Stimulated activated CD4-positive, alpha-beta T cell treated with anti-CD3 and anti-CD28 coated beads, Interleukin-4, amount 100 ng/mL, for 48 hours (primary cell): Measurements from ENCODE around the gene TPM1.

Experiments used
- DNase-seq, 2 donors: peaks; one replicate each; pipeline ENCODE4 v3.0.0-alpha.2; 2020; ENCODE audit warnings: low read depth in 2 of 2

The TPM1 gene

DNA sequence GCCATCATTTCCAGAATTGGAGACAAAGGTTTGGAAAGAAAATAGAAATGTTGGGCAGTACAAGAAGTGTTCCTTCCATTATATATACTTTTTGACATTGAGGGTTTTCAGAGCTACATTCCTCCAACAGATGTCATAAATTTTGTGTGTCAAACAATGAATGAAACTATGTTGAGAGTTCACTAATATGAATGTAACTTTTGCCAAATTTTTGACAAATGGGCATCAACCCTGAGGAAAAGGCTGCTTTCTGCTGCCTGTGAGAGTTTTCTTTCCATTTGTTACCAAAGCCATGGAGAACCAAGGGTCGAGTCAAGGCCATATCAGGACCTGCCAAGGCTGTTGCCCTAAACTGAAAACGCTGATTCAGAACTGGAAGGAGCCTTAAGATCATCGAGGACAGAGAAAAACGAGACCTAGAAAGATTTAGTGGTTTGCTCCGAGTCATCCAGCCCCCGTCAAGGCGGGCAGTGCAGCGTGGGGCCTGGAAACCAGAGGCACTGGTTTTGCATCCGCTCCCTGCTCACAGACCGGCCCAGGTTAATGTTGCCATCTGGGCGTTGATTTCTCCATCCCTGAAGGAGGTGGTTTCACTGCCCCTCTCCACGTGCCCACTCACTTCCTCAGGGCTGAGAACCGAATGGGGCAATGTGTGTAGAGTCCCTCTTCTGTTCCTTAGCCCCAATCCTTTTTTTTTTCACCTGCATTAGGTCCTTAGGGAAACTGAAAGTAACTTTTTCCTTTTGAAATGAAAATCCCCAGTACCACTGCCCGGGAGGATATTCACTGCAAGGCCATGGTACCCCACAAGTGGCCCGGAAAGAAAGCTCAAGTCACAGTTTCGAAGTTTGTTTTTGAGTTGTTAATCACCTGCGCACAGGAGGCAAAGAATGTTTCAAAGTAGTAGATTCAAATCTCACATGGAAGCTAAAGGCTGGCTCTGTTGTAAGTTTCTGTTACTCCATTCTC lies 32.8 kb downstream of the TPM1 start:
- DNase-seq = no peak

DNA sequence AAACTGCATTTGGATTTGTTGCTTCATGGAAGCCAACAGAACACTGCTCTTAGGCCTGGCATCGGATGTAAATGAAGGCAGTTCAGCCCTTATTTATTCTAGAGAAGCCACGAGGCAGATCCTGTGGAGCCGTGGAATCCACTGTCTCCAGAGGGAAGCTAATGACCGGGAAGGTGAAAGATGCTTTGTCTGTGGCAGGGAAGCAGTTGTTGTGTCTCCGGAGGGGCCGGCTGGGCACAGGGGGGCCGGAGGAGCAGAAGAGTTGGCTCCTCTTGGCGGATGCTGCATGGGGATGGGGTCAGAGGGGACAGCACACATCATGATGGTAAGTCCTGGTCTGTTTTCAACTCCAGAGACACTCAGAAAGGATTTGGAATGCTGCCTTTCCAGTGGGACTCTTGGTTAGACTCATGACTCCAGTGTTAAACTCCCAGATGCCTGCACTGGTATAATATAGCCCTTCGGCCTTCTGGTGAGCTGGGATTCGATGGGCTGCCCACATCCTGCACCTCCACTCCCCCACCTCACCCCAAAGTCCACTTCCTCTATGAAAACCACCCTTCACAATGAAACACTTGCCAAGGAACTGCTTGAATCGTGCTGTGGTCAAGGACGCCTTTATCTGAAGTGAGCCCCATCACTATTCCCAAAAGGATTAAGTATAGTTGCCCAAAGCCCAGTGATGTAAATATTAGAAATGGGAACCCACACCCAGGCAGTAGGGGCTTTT lies 33.6 kb downstream of the TPM1 start:
- DNase-seq = no peak

DNA sequence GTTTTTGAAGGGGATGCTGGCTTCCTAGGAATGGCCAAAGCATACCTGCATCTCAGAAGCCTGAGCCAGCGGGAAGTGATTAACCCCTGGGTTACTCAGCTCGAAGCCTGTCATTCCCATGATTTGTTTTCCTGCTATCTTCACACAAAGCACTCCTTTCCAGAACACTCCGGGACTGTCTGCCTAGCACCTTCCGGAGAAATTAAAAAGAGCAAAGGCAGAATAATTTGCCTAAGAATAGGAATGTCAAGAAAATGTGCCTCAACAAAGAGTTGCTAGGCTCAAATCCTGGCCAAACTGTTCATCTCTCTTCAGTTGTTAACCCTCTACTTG lies 34.1 kb downstream of the TPM1 start:
- no peak for DNase-seq

DNA sequence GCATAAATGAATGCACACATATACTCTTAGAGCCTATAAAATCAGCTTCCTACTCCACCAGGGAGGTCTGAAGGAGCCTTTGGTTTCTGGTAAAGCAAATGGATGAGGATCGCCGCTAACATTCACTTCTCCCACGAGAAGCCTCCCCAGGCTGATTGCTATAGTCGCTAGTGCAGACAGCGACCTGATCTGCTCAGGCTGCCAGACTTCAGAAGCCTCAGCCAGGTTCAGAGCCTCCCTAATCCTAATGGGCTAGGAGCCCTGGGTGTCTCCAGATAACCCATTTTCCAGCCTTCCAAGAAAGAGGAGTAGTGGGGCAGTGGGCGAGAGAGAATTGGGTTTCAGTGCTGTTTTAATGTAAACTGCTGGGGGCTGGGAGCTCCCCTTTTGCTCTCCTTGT lies 35.4 kb downstream of the TPM1 start:
- no peak for DNase-seq

DNA sequence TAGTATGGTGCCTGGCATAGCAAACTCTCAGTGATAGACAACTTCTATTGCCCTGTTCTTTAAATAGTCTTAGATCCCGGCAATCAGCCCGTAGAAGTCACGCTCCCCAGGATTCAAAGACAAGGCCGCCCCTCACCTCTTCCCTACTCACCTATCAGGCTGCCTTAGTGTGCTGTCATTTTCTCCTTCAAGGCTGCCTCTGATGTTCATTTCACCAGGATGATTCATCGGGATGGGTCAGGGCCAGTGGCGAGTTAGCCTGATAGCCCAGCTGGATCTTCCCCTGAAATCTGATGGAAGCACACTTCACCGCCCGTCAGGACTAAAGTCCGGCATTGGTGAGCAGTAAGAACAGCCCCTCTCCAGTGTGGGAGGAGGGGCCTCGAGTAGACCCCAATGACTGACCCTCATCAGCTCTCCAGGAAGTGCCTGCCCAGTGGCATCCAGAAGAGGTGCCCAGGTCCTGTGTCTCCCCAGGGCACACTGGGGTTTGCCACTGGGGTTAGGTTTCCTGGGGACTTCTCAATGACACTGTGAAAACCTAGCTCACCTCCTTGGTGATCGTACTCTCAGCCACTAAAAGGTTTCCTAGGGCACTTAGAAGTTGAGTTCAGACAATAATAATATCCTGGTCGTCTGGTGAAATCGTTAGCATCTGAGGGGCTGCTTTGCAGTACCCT lies 37.5 kb downstream of the TPM1 start:
- no peak for DNase-seq

DNA sequence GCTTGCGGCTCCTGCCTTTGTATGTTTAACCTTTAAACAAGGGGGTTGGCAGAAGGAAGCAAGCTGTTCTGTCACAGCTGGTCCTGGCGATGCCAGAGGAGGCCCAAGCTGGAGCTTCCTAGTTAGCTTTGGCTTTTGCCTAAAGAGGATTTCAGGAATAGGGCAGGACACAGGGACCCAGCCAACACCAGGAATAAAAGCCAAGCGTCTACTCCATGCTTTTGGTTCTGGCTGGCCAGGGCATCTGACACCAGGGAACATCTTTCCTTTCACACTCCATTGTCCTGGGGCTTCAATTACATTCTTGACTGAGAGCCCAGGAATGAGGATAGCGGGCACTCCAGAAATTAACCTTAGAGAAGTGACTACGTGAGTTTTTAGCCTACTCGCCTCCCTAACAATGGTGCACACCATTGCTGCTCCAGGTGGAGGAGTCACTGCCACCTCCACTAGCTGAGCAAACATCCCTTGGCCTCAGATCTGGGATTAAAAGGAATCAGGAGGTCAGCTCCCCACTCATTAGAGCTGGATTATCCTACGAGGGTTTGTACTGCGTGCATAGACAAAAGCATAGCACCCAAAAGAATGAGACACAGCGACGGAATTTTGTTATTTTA lies 38.2 kb downstream of the TPM1 start:
- DNase-seq = no peak

DNA sequence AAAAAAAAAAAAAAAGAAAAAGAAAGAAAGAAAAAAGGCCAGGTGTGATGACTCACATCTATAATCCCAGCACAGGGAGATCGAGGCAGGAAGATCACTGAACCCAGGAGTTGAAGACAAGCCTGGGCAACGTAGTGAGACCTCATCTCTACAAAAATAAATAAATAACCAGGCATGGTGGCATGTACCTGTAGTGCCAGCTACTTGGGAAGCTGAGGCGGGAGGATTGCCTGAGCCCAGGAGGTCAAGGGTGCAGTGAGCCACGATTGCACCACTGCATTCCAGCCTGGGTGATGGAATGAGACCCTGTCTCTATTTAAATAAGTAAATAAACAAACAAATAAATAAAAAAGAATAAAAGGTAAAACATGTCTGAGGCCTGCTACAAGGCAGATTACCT lies 39.8 kb downstream of the TPM1 start:
- DNase-seq = no peak

DNA sequence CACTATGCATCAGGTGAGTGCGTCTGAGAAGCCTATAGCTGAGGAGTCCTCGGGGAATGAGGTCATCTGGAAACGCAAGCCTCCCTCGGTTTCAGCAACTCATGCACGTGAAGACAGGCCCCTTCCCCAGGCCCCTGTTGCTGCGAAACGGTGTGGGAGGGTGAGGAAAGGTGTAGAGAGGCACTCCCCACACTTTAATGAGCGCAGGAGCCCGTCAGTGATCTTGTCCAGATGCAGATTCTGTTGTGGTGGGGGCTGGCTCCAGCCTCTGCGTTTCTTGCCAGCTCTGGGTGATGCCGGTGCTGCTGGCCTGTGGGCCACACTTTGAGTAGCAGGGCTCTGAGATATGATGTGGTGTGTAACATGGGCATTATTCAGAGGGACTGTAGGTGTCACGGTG lies 40.5 kb downstream of the TPM1 start:
- no peak for DNase-seq

DNA sequence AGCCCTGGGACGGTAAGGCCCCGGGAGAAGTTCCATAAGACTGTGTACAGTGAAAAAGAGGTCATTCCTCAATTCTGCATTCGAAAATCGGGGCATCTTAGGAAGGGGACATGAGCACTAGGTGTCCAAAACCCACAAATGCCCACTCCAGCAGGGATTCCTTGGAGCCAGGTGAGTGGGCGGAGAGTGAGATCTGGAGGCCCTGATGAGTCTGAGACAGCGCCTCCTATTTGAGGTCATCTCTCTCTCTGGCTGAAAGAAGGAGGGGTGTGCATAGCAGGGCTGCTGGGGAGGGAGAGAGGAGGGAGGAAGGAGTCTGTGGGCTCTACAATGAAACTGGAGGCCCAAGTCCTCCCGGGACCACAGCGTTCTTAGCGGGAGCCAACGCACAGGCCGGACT lies 41.0 kb downstream of the TPM1 start:
- no peak for DNase-seq

DNA sequence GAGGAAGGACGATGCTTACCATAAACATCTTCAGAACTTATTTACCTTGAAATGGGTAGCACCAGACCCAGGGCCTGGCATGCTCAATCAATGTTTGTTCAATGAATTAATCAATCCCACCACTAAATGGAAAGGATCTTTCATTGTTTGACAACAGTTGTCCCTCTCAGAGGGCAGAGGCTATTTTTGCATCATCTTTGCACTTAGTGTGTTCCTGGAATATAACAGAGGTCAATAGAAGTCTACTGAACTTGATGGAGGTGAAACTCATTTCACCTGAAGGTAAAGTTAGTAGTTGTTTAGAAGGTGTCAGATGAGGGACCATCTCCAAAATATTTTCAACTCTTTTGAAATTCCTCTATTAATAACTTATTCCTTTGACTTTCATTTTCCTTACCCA lies 42.3 kb downstream of the TPM1 start:
- no peak for DNase-seq

DNA sequence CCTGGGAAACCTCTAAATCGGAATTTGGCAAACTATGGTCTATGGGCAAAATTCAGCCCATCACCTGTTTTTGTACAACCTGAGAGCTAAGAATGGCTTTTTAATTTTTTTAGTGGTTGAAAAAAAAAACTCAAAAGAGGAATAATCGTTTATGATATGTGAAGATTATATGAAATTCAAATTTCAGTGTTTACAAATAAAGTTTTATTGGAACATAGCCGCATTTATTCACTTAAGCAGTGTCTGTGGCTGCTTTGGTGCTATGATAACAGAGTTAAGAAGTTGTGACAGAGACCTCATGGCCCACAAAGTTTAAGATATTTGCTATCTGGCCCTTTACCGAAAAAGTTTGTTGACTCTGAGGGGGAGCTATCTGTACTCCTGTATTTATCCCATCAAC lies 42.7 kb downstream of the TPM1 start:
- no peak for DNase-seq

DNA sequence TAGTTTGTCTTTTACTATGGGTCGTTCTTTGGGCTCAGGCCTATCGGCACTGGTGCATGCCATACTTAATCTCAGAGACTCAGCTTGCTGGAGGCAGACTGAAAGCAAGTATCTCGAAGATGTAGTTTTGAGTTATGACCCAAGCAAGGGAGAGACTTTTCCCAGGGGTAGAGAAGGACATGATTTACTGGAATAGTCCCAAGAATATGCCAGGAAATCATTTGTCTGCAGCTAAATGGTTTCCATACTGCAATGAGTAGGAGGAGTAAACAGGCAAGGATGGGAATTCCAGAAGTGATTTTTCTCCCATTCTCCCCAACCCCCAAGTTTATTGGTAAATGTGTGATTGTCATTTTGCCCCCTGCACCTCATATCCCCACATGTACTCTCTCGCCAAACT lies 43.7 kb downstream of the TPM1 start:
- DNase-seq = no peak

DNA sequence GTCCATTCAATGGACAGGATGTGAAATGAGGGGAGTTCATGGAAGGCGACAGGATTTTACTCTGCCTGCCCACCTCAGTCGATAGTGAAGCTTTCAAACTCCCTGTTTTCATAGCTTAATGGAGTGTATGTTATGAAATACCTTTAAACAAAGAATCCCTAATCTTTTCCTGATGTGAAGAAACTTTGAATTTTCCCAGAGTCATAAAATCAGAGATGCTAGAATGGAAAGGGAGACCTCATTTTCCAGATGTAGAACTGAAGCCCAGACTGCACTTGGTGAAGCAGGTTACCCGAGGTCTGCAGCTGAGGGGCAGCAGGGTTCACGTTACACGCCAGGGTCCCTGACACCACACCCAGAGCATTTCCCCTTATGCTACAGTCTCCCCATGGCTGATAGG lies 44.4 kb downstream of the TPM1 start:
- no peak for DNase-seq

DNA sequence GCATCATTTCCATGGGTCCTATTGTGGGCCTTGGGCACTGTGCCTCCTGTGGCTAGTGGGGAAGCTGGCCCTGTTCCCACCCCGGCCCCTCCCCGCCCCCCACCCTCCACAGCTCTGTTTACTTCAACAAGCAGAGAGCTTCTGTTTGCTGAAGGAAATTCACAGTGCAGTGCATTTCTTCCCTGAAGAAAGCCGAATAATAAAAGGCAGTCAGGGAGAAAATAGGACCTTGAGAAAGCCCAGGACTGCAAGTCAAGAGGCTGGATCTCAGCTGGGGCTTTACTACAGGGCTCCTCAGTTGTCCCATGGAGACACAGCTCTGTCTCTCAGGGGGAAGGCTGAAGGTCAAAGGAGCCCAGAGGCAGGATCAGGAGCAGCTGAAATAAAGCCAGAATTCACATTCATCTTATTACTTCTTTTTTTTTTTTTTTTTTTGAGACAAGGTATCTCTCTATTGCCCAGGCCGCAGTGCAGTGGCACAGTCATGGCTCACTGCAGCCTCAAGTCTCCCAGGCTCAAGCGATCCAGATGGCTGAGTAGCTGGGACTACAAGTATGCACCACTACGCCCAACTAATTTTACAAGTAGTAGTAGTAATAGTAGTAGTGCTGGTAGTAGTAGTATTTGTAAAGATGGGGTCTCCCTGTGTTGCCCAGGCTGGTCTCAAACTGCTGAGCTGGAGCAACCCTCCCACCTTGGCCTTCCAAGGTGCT lies 46.1 kb downstream of the TPM1 start:
- no peak for DNase-seq

DNA sequence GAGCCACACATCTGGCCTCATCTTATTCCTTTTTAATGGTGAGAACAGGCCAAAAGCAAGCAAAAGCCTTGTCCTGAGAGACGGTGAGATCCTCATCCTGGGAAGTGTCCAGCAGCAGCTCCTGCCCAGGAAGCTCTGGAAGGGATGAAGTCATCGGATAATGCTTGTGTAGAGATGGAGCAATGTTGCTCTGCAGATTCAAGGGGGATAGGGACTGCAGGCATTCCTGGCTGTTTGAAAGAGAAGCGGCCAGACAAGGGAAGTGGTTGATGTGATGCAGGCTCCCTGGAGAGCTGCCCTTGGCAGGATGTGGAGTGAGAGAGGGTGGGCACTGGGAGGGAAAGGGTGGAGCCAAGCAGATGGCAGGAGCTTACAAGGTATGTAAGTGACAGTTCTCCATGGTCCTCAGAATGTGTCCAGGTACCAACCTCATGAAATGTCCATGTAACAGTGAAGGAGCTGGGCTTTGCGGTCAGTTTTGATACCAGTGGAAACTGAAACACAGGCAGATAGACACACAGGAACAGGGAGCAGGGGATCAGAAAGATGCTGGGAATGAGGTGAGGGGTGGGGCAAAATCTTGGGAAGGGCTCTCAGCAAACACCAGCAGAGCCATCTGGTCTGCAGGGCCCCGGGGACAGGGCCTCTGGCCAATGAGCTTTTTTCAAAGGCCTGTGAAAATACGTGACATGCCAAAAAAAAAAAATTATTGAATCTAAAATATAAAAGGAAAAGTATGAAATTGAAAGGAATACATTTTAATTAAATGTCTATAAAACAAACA lies 46.9 kb downstream of the TPM1 start:
- DNase-seq = no peak

DNA sequence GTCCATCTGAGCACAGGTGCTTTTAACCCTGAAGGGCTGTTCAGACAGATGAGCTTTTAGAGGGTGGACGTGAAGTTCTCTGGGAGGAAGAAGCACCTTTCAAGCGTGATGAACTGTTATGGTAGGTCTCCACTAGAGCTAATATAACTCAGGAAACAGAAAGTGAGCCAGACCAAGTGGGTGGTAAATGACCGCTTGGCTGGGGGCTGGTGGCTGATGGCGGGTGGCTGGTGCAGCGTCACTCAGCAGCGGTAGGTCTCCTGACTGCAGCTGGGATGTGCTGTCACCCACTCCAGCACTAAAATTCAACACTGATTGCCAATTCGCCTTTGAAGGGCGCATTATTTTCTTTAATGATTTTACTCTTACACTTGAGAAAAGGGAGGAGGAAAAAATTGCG lies 47.9 kb downstream of the TPM1 start:
- no peak for DNase-seq

DNA sequence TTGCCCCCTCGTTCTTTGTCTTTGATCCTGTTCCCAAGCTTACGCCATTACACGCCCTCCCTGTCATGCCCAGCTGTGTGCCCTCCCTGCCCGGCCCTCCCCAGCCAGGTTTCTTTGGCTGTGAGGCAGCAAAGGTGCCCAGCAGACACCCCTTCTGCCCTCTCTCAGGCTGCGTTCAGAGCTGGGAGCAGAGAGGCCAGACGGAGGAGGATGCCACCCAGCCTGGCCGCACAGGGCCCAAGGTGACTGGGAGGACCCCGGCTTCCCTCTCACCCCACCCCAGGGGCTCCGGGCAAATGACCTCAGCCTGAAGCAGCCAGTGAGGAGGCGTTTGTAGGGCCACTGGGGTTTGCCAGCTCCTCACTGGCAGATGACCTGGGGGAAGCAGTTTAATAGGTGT lies 48.3 kb downstream of the TPM1 start:
- DNase-seq = no peak

DNA sequence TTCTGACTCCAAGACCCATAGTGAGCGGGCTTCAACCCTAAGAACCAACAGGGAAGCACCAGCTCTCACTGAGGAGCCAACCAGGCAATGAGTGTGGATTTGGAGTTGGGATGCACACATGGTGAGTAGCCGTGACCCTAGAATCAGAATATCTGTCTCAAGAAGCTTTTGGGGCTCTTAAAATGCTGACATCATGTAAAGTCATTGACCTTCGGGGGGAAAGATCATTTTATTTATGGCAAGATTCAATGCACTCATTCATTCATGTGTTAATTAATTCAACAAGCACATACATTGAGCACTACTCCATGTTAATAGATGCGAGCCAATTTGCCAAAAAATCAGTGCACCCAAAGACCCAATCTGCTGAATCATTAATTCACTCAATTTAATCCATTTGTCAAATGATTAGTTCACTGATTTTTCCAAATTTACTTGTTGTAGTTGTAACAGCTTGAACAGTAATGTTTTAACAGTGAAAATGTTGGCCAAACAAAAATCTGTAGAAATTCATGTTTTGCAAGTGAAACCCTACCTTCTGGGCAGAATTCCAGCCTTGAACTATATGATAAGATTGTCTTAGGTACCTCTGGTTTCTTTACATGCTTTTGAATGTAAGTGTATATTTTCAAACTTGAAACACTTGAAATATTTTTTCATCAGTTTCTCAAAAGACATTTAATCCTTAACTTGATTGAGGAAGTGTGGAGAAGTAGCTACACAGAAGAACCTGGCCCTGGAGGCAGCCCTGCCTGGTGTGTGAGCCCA lies 49.3 kb downstream of the TPM1 start:
- no peak for DNase-seq

DNA sequence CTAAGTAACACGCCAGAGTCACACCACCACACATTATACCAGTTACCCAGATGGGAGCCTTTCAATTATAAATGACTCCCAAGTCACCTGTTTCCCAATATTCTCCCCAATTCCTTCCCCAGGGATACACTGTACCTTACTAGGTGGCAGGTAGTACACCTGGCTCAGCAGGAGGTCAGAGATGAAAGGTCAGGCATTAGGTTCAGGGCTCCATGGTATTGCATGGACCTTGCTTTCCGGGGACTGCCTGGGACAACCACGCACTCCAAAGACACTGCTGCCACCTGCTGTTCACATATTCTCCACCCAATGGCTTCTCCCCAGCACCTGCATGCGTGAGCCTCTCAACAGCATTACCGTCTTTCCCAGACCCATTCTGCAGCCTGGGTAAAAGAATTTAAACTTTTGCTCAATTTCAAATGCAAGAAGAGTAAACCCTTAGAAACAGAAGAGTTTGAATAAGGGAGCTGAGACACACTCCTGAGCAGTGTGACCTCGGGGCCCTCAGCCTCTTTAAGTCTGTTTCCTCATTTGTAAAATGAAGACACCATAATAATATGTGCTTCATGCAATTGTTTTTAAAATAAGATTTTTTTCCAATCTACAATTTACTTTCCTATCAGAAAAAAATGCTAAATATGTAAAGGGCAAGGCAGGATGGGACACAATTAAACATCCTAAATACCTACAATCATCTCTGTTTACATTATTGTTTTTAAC lies 51.1 kb downstream of the TPM1 start:
- DNase-seq = peak; percentile 63 to 66
